Ovary (tissue), 3 donors: ENCODE measurements around the gene PCNX3.

Experiments
- CTCF ChIP-seq, 3 donors: fragments of 450-650 bp in 2 of 3; fragments of 200-600 bp in 1 of 3; IDR thresholded peaks; one replicate each; pipeline versions ENCODE4 v1.5.1 to v1.8.0; 2016 to 2022; ENCODE audit warnings: antibody characterized with exemption in 3 of 3, mild to moderate bottlenecking in 1 of 3
- EP300 ChIP-seq: sonication (generic); formaldehyde crosslinking; IDR thresholded peaks from one replicate; pipeline ENCODE4 v1.6.1; 2017; ENCODE audit warnings: antibody characterized with exemption
- POLR2A ChIP-seq: fragments of 450-650 bp; IDR thresholded peaks from one replicate; pipeline ENCODE4 v1.6.1; 2017; ENCODE audit warnings: antibody characterized with exemption, mild to moderate bottlenecking, moderate library complexity
- donor health status: DM: no; HTN: no; CAD: no.

GRCh38 chr11:65672180-65672860 lies 56.7 kb downstream of the PCNX3 start:
- TF ChIP-seq CTCF (IDR thresholded peaks at IDR 0.05) (no peak), POLR2A (no peak), EP300 (no peak)
